A549 treated with AZD9567 at 1 μM for 4 hours (cell line): ENCODE results near the gene SKP1. TPM values are rescaled to one million over a fixed set of nuclear protein-coding genes. Genes with fewer than 3 reads are reported as not detected.

Experiments used
- total RNA-seq: library from RNA; stranded (reverse); fragments of 200-300 nt; extraction: Qiagen RNA extraction; gene quantifications from 5 replicates; pipeline ENCODE4 v1.2.3, GENCODE V29; 2022; ENCODE audit not compliant: insufficient read depth

The SKP1 gene
- 625 to 813 TPM (median 631 TPM) in 5 replicates for total RNA-seq

DNA sequence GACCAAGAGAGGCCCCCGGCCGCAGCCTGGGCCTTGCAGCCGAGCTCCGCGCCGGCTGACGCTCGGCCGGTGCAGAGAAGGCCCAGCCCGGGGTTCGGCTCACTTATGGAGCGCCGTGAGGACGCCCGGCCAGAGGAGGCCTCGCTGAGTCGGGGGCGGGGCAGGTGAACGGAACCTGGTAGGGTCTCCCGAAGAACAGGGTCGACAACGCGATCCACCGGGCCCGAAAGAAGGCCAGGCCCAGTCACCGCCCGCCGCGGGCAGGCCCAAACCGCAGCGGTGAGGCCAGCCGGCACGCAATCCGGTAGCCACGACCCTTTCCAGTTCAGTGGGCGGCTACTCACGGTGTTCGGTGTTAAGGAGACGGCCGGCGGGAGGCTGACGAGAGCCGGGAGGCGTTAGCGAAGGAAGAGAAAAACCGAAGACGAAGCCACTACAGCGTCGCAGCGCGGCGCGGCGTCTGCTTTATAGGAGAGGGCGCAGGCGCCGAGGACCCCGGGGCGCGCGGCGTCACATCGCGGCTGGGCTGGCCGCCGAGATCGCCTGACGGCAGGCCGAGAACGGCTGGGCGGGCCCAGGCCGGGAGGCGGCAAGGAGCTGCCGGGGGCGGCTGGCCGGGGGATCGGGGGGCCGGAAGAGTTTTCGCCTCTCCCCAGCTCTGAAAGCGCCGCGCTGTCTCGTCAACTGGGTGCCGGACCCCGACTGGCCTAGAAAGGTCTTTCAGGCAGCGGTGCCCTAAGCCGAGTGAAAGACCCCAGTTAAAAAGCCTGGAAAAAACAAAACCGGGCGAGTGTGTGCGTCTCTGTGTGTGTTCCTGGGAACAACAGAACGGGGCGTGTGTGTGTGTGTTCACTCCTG, at the start of gene SKP1:
SKP1 (minus strand) TSS at position 440 of the 858 bp plus-strand sequence. CDS start 2,928 bp downstream, outside the sequence.

DNA sequence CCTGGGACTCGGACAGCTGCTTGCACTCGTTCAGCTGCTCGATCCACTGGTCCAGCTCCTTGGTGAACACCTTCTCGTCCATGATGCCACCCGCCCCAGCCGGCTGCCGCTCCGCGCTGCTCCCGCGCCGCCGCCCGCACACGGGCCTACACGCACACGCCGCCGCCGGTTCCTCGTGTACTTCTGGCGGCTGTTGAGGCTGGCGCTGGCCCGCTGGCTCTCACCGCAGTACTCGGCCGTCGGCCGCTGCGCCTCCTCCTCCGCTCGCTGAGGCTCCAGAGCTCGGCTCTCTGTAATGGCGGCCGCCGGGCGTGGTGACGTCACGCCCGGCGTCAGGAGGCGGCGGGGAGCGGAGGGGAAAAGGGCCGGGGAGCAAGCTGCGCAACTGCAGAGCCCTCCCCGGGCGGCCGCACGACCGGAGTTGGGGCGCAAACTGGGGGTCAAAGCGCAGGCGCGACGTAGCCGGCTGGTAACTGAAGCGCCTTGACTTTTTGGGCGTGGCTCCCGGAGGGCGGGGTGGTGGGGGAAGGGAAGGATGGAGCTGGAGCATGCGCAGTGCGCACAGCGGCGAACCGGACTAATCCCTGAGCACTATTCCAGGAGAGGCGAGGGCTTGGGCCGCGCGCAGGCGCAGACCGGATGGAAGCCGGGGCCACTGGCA, 49.2 kb upstream of the SKP1 start, which contains the start of gene PPP2CA:
PPP2CA (minus strand) TSS at position 294 of the 661 bp plus-strand sequence; CDS start at position 82, 212 bp downstream.

DNA sequence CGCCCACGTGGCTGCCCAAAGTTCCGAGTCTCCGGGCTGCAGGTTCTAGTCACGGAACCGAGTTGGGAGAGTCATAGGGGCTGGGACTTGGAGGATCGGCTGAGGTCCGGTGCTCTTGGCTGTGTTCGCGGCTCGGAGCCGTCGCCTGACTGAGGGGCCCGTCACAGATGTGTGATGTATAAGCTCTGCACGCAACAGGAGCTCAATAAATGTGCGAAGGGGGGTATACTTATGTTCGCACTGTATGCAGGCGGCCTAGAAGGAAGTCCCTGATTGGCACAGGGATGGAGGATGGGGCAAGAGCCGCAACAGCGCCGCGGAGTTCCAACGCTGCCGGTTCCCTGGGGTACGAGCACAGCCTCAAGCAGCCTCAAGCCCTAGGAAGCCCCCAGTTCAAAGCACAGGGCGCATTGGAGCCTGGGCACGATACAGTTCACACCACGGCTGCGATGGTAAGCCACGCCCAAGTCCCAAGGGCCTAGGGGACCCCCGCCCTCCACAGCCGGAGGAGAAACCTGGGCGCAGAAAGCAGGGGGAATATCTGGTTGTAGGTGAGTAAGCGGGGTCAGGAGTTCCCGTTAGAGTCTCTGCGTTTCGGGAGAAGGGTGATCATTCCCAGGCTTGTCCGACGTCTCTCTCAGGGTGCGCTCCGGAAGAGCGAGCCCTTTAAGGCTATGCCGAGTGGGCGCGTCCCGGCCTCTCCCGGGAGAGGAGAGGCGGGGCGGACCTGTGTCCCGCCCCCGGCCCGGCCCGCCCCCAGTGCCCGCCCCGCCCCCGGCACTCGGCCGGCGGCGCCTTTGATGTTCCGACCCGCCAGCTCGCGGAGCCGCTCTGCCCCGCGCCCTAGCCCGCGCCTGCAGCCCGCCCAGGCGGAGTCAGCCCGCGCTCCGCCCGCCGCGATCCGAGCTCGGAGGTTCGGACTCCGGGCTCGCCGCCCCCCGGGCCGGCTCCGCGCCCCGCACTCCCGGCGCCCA, 62.6 kb downstream of the SKP1 start, which contains the start of gene TCF7:
TCF7 (plus strand) TSS at position 780 of the 974 bp plus-strand sequence. CDS start 226 bp downstream, outside the sequence.

Other genes with a start within 250 kb of the SKP1 start
- gene C5orf15, start 208.3 kb downstream of the SKP1 start, total RNA-seq = 43.5 to 75.0 TPM (median 54.7 TPM) in 5 replicates
- 381 to 429 TPM (median 392 TPM) in 5 replicates for gene VDAC1, start 172.0 kb downstream of the SKP1 start, total RNA-seq
- gene TCF7, start 62.3 kb downstream of the SKP1 start, total RNA-seq = 10.3 to 12.0 TPM (median 10.7 TPM) in 5 replicates
- 234 to 281 TPM (median 278 TPM) in 5 replicates for gene PPP2CA, start 49.1 kb upstream of the SKP1 start, total RNA-seq
- 0.76 to 3.2 TPM (median 1.4 TPM) in 5 replicates for gene CDKL3, start 190.2 kb upstream of the SKP1 start, total RNA-seq
- 63.3 to 97.9 TPM (median 75.1 TPM) in 5 replicates for gene UBE2B, start 194.6 kb upstream of the SKP1 start, total RNA-seq
- 42.1 to 47.5 TPM (median 43.4 TPM) in 5 replicates for gene CDKN2AIPNL, start 234.9 kb upstream of the SKP1 start, total RNA-seq